Astrocyte of the cerebellum (primary cell): ENCODE measurements around the gene MRPL50.

ENCODE experiments used
- DNase-seq: peaks from one replicate; pipeline ENCODE4 v3.0.0-alpha.2; 2011; ENCODE audit warnings: low read depth
- H3K4me3 ChIP-seq: 2 replicates; pipeline ENCODE4 v1.5.1; 2011; ENCODE audit warnings: mild to moderate bottlenecking, low read depth, low read length, moderate library complexity
- CTCF ChIP-seq: IDR thresholded peaks from 2 replicates; pipeline ENCODE4 v1.5.1; 2012; ENCODE audit warnings: low read length, low read depth, moderate library complexity, mild to moderate bottlenecking; ENCODE audit errors: missing control alignments
- in situ Hi-C: cut with HindIII; loops from 2 replicates; pipeline ENCODE4 v1.10.0; 2017; ENCODE audit warnings: low sequenced_read_pairs

MRPL50 gene

DNA sequence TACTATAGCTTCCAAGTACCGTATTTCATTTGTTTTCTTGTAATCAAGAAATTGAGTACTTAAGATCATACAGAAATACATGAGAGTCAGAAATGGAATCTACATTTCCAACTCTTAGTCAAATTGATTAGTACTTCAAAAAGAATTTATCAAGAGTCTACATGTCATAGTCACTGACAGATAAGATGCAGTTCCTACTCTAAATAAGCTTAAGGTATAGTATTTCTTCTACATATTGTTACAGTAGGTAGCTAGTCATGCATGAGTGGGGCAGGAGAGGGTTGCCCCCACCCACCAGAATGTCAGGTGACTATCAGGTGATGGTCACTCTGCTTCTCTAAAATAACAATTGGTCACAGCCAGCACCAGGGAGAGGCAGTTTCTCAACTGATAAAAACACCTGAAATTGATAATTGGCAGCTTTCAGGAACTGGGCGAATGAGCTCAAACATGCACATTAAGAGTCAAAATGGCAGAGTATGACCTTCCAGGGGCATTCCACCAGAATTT is 16.5 kb downstream of the MRPL50 start:
- no peak for DNase-seq
- no peak overlapping the region for H3K4me3 ChIP-seq
- TF ChIP-seq CTCF = no peak
- in situ Hi-C loops = no loop called here

- DNase-seq = no peak
- no peak for TF ChIP-seq CTCF
- H3K4me3 ChIP-seq = no peak overlapping the region
- in situ Hi-C loops = no loop called here
These were observed 17.3 kb downstream of the MRPL50 start for GRCh38 chr9:101381118-101381517.

- TF ChIP-seq CTCF = no peak
- DNase-seq = no peak
- in situ Hi-C loops = no loop called here
- no peak overlapping the region for H3K4me3 ChIP-seq
These were observed 18.1 kb downstream of the MRPL50 start for GRCh38 chr9:101380295-101380694.

DNA sequence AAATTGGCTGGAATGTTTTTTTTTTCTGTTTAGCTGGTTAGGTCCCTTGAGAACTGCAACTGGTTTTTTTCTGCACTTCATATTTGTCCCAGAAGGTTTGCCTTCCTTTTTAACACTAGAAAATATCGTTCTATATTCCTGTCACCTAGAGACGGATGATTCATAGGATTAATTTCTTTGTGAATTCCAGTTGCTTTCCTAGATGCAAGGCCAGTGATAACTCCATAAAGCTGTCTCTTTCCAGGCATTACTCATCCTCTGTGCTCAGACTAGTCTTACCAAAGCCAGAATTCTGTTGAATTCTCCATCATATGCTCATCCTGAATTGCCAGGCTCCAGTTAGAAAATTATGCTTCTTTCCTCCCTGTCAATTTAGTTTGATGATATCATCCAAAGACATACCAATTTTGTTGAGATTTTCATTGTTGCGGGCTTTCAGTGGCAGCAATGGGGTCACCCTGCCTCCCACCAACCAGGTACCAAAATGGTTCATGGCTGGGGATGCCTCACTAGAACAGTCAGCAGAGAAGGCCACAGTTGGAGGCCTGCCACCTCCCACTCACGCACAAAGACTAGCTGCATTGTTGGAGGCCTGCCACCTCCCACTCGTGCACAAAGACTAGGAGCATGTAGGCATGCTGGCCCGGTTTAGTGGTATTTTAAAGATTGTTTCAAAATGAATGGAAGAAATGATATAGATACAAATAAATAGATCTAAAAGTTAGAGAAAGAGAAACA is 22.1 kb downstream of the MRPL50 start:
- DNase-seq = no peak
- no peak for TF ChIP-seq CTCF
- no peak overlapping the region for H3K4me3 ChIP-seq
- in situ Hi-C loops = no loop called here

DNA sequence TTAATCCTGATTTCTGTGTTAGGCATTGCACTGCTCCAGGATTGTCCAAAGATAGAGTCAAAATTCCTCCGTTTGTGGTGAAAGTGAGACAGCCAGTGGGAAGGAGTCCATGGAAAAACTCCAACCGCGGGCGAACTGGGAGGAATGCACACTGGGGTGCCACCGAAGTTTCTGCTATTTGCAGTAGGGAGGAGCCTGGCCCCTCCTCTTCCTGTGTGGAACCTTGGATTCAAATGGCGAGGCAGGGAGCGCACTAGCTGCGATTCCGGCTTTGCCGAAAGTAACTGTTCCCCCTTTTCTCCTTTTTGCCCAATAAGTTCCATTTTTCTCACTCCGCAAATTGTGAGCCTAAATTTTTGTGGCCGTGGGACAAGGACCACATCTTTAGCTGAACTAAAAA is 22.9 kb downstream of the MRPL50 start:
- no peak overlapping the region for H3K4me3 ChIP-seq

More for the DNA sequence above, 22.9 kb downstream of the MRPL50 start:
- in situ Hi-C loops = no loop called here
- TF ChIP-seq CTCF = no peak
- DNase-seq = no peak
